ENCODE results near the gene NME1. TPM values are rescaled to one million over a fixed set of nuclear protein-coding genes. Genes with fewer than 3 reads are reported as not detected.
A peak's percentile ranks its signal among the peaks of the same experiment; 100 is the strongest.
"Not testable (repeated sequence)": the region's sequence is repeated elsewhere in the genome, so short reads cannot be mapped to it uniquely, and the experiment has no call there.

The NME1 gene
- total RNA-seq, 2 donors from 2014 or later: 21.7 to 35.6 TPM

DNA sequence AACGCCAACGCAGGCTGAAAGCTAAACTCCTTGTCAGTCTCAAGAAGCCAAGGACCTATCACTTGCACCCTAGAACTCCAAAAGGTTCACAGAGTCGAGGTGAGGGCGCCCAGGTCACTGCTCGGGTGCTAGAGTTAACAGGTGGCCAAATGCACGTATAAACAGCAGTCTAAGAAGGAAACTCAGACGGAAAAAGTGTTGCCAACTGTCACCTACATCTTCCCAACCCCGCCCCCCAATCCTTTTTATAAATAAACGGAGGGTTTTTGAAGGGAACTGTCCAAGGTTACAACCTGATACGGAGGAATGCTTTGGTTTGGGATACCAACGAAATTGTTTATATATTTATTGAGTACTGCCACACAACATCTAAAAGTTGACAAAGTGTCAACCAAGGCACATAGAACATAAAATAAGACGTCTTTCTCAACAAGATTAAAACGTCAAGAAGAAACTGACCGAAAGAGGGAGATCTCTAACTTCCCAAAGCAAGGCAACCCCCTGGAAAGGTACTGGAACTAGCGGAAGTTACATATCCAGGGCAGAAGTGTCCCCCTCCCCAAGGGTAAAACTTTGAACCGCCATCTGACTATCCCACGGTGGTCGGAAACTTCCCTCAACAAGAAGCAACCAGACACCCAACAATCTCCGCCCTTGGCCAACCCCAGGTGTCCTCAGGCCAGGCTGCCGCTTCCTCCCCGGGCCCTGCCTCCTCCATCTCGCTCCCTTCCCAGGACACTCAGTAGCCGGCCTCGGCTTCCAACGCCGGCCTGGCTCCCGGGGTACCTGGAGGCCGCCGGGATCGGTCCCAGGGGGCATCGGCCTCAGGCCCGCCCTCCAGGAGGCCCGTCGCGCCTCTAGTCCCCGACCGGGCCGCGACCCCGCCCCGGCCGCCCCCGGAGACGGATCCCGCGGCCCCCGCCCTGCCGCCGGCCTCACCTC, 33.7 kb upstream of the NME1 start:
- H3K9me3 ChIP-seq: no peaks in the 10 kb centered on the region
- no peak for ATAC-seq (ENCODE audit: insufficient number of reproducible peaks, low FRiP score, low read depth)
- H3K27ac ChIP-seq: peak overlapping the region; percentile 95 to 98
- H3K4me1 ChIP-seq (ENCODE audit: control insufficient read depth in 1 of 2, low read depth in 2 of 2): peaks cover 19 to 30% of the 10 kb centered on the region in 2 donors
- H3K27me3 ChIP-seq (replicated peaks; ENCODE audit: insufficient read depth): no peaks in the 10 kb centered on the region
- H3K4me3 ChIP-seq: peak overlapping the region; percentile 79
- TF ChIP-seq, protein P1, sequence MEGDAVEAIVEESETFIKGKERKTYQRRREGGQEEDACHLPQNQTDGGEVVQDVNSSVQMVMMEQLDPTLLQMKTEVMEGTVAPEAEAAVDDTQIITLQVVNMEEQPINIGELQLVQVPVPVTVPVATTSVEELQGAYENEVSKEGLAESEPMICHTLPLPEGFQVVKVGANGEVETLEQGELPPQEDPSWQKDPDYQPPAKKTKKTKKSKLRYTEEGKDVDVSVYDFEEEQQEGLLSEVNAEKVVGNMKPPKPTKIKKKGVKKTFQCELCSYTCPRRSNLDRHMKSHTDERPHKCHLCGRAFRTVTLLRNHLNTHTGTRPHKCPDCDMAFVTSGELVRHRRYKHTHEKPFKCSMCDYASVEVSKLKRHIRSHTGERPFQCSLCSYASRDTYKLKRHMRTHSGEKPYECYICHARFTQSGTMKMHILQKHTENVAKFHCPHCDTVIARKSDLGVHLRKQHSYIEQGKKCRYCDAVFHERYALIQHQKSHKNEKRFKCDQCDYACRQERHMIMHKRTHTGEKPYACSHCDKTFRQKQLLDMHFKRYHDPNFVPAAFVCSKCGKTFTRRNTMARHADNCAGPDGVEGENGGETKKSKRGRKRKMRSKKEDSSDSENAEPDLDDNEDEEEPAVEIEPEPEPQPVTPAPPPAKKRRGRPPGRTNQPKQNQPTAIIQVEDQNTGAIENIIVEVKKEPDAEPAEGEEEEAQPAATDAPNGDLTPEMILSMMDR (IDR thresholded peaks at IDR 0.05): no peak
- H3K36me3 ChIP-seq: no peaks in the 10 kb centered on the region
- no peak for DNase-seq (ENCODE audit: low spot score)

DNA sequence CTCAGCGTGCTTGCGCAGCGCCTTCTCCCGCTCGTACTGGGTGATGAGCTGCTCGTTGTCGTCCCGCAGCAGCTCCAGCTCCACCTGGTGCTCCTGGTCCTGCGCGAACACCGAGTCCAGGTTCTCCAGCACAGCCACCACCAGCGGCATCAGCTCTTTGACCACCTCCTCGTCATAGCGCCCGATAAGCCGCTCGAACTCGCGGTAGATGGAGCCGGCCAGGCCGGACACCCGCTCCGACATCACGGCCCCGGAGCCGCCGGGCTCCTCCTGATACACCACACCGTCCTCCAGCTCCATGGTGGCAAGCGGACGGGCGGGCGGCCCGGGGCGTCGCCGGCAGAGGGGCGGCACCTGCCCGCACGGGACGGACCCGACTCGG, 33.0 kb upstream of the NME1 start:
- Histone ChIP-seq H3K4me3 (peak overlapping the region; percentile 79), H3K27me3 (replicated peaks; ENCODE audit: insufficient read depth) (no peaks in the 10 kb centered on the region), H3K27ac (peak overlapping the region; percentile 95 to 98), H3K4me1 (ENCODE audit: control insufficient read depth in 1 of 2, low read depth in 2 of 2) (peaks cover 19 to 30% of the 10 kb centered on the region in 2 donors), H3K9me3 (no peaks in the 10 kb centered on the region), H3K36me3 (no peaks in the 10 kb centered on the region)
- DNase-seq (ENCODE audit: low spot score) (no peak), ATAC-seq (ENCODE audit: insufficient number of reproducible peaks, low FRiP score, low read depth) (peak; percentile 25)
- TF ChIP-seq, protein P1 (IDR thresholded peaks at IDR 0.05): no peak

DNA sequence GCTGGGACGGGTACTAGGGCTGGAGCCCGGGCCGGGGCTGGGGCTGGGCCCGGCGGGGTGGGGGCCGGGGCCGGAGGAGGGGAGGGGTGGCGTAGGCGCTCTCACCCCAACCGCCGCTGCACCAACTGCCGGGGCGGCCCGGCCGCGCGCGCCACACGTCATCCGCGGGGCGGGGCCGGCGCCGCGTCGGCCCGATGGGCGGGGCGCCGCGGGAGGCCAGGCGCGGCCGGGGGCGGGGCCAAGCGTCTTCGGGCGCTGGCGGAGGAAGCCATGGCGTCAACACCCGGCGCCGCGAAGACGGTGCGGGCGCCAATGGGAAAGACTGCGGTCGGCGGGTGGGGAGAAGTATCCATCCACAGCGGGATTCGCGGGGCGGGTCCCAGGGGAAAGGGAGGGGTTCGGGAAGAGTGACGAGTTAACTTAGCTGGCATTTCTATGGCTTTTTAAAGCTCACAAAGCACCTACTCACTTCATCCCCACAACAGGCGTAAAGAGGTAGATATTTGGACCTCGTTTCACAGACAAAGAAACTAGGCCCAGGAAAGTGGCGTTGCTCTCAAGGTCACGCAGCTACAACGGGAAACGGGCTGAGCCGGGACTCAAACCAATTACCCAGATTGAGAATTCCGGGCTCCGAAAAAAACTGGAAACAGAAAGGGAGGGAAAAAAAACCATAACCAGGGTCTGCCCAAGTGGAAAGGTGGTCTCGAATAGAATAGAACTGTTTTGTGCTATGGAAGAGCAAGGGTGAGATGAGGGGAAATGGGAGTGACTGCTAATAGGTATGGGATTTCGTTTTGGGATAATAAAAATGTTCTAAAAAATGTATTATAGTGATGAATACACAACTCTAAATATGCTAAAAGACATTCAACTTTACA, 32.4 kb upstream of the NME1 start, which contains the start of gene SPAG9:
TSS of gene SPAG9 (minus strand) at position 130 of the 881 bp plus-strand sequence. CDS start 212 bp downstream, outside the sequence.
- ATAC-seq (ENCODE audit: insufficient number of reproducible peaks, low FRiP score, low read depth): peak; percentile 81
- no peaks in the 10 kb centered on the region for H3K9me3 ChIP-seq
- DNase-seq (ENCODE audit: low spot score): peak; percentile 91
- H3K36me3 ChIP-seq: no peaks in the 10 kb centered on the region
- H3K4me3 ChIP-seq: peak within 1 kb of the TSS; percentile 79
- peak within 1 kb of the TSS; percentile 95 to 100 for H3K27ac ChIP-seq
- no peaks in the 10 kb centered on the region for H3K27me3 ChIP-seq (replicated peaks; ENCODE audit: insufficient read depth)
- TF ChIP-seq, protein P1 (IDR thresholded peaks at IDR 0.05): no peak
- peaks cover 19 to 30% of the 10 kb centered on the region in 2 donors for H3K4me1 ChIP-seq (ENCODE audit: control insufficient read depth in 1 of 2, low read depth in 2 of 2)

DNA sequence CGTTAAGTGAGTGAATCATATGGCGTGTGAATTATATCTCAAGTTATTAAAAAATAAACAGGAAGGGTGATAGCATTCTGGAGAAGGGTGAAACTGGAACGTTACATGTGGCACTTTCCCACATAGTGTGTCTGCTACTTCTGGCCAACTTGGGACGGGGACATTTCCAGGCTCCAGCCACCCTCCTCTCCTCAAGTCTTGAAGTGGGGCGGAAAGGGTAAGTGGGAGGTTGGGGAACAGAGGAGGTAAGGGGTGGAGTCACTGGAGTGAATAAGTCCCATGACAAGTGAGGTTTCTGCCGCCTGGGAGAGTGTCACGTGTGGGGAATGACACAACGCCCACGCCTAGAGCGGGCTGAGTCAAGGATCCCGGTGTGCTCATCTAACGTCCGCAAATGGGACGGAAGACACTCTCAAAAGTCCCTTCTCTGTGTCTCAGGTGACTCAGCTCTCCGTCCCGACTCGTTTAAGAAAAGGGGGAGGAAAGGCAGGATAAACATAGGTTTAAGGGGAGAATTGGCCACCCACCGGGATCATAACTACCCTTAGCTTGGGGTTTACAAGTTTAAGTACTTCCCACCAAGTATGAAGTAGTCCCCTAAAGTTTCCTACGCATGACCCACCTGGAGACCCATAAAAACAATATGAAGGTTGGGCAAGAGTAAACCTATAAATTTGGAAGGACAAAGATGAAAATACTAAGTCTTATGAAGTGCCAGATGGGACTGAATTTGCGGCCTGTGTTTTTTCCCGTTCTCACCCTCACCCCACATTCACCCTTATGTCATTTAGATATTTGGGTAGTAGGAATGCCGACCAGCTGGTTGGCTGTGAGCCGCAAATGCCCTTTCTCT, 31.5 kb upstream of the NME1 start:
- Histone ChIP-seq H3K9me3 (no peaks in the 10 kb centered on the region), H3K36me3 (no peaks in the 10 kb centered on the region), H3K4me3 (peak overlapping the region; percentile 68), H3K27ac (peak overlapping the region; percentile 89 to 100), H3K27me3 (replicated peaks; ENCODE audit: insufficient read depth) (no peaks in the 10 kb centered on the region), H3K4me1 (ENCODE audit: control insufficient read depth in 1 of 2, low read depth in 2 of 2) (peaks cover 19 to 25% of the 10 kb centered on the region in 2 donors)
- peak; percentile 83 for DNase-seq (ENCODE audit: low spot score)
- TF ChIP-seq, protein P1 (IDR thresholded peaks at IDR 0.05): no peak
- peak; percentile 80 for ATAC-seq (ENCODE audit: insufficient number of reproducible peaks, low FRiP score, low read depth)

DNA sequence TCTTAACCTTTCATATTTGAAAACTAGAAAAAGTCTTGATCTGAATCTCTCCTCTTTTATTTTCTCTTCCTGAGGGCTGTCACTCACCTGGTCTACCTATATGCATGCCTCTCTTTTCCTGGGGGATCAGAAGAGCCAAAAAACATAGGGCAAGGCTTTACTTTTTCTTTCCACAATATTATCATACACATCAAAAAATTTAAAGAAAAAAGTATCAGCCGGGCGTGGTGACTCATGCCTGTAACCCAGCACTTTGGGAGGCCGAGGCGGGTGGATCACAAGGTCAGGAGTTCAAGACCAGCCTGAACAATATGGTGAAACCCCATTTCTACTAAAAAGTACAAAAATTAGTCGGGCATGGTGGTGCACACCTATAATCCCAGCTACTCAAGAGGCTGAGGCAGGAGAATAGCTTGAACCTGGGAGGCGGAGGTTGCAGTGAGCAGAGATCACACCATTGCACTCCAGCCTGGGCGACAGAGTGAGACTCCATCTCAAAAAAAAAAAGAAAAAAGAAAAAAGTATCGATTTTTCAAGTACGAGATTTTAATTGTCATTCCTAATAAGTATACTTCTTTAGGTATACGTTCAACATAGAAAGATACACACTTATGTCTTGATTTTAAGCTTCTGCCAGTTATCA, 30.8 kb upstream of the NME1 start:
- H3K36me3 ChIP-seq; H3K9me3 ChIP-seq; H3K4me3 ChIP-seq; DNase-seq (ENCODE audit: low spot score); H3K27me3 ChIP-seq (replicated peaks; ENCODE audit: insufficient read depth); ATAC-seq (ENCODE audit: insufficient number of reproducible peaks, low FRiP score, low read depth): not testable (repeated sequence)
- H3K27ac ChIP-seq: peak overlapping the region in 1 of 2 donors; percentile 89
- peaks cover 17% of the 10 kb centered on the region in 2 donors for H3K4me1 ChIP-seq (ENCODE audit: control insufficient read depth in 1 of 2, low read depth in 2 of 2)
